IPS-20b (cell line): ENCODE data around the gene KIF11.
A peak's percentile ranks its signal among the peaks of the same experiment; 100 is the strongest.

Experiments
- H3K27ac ChIP-seq: one replicate; pipeline ENCODE4 v1.5.1; 2013; ENCODE audit warnings: low read length
- H3K27me3 ChIP-seq: 2 replicates; pipeline ENCODE4 v1.6.1; 2013; ENCODE audit warnings: mild to moderate bottlenecking, low read length, inconsistent platforms; ENCODE audit not compliant: insufficient read depth
- H3K36me3 ChIP-seq: 2 replicates; pipeline ENCODE4 v1.6.1; 2013; ENCODE audit warnings: low read depth, mild to moderate bottlenecking, inconsistent platforms, low read length, moderate library complexity; ENCODE audit not compliant: insufficient read depth
- H3K4me1 ChIP-seq: 2 replicates; pipeline ENCODE4 v1.6.1; 2013; ENCODE audit warnings: mild to moderate bottlenecking, control low read depth, inconsistent platforms, low read length, moderate library complexity; ENCODE audit not compliant: insufficient read depth
- H3K4me3 ChIP-seq: 2 replicates; pipeline ENCODE4 v1.5.1; 2013; ENCODE audit warnings: mild to moderate bottlenecking, low read length, inconsistent platforms
- H3K9ac ChIP-seq: 2 replicates; pipeline ENCODE4 v1.6.1; 2013; ENCODE audit warnings: low read depth, mild to moderate bottlenecking, inconsistent platforms, low read length, moderate library complexity
- H3K9me3 ChIP-seq: 2 replicates; pipeline ENCODE4 v1.6.1; 2013; ENCODE audit warnings: mild to moderate bottlenecking, low read depth, low read length, inconsistent platforms; ENCODE audit not compliant: insufficient read depth

The KIF11 gene

DNA sequence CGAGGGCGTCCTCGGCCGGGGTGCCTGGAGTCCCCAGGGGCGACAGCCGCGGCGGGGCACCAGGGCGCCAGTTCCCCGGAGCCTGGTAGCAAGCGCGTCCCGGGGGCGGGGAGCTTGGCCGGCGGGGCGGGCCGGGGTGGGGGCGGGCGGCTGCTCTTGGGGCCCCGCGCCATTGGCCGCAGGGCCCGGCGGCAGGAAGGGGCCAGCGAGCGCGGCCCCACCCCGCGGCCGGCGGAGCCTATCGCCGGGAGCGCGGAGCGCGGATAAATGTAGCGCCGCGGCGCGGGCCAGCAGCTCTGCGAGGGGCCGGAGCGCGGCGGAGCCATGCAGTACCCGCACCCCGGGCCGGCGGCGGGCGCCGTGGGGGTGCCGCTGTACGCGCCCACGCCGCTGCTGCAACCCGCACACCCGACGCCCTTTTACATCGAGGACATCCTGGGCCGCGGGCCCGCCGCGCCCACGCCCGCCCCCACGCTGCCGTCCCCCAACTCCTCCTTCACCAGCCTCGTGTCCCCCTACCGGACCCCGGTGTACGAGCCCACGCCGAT is 96.8 kb downstream of the KIF11 start, which contains the start of gene HHEX:
Gene HHEX, plus strand, starts transcription at position 293 of the 548 bp plus-strand sequence. Its CDS starts 32 bp downstream, at position 325.
- Histone ChIP-seq H3K27me3 (peaks cover 93% of the 10 kb centered on the region), H3K9ac (no peak within 1 kb of the TSS), H3K9me3 (no peaks in the 10 kb centered on the region), H3K4me3 (peak within 1 kb of the TSS; percentile 67), H3K27ac (no peak within 1 kb of the TSS), H3K36me3 (no peaks in the 10 kb centered on the region), H3K4me1 (peaks cover 16% of the 10 kb centered on the region; the same call in 1 of the 2 replicates)

DNA sequence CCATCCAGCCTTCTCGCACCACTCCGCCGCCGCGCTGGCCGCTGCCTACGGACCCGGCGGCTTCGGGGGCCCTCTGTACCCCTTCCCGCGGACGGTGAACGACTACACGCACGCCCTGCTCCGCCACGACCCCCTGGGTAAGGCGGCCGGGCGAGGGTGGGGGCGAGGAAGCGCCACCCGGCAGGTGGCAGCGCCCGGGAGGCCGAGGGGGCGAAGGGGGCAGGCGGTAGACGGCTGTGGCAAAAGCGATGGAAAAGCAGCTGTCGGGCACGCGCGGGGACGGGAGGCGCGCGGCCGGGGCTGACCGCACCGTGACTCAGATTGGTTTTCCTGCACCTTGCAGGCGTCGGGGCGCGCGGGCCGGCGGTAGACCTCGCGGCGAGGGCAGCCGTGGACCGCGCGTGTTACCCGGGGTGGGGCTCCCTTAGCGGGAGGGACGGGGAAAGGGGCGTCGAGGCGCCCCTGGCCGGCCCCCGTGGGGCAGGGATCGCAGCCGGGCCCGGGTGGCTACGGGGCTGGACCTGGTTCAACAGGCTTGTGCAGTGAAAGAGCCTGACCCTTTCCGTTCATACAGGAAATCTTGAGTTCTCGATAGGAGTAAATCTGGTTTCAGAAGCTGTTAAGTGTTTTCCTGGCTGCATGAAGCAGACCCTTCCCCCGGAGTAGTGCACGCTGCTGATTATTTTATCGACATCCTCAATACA is 97.4 kb downstream of the KIF11 start:
- Histone ChIP-seq H3K4me1 (peaks cover 16% of the 10 kb centered on the region; the same call in 1 of the 2 replicates), H3K27ac (no peak overlapping the region), H3K9me3 (no peaks in the 10 kb centered on the region), H3K27me3 (peaks cover 95% of the 10 kb centered on the region), H3K9ac (no peak overlapping the region), H3K4me3 (peak overlapping the region; percentile 67), H3K36me3 (no peaks in the 10 kb centered on the region)

DNA sequence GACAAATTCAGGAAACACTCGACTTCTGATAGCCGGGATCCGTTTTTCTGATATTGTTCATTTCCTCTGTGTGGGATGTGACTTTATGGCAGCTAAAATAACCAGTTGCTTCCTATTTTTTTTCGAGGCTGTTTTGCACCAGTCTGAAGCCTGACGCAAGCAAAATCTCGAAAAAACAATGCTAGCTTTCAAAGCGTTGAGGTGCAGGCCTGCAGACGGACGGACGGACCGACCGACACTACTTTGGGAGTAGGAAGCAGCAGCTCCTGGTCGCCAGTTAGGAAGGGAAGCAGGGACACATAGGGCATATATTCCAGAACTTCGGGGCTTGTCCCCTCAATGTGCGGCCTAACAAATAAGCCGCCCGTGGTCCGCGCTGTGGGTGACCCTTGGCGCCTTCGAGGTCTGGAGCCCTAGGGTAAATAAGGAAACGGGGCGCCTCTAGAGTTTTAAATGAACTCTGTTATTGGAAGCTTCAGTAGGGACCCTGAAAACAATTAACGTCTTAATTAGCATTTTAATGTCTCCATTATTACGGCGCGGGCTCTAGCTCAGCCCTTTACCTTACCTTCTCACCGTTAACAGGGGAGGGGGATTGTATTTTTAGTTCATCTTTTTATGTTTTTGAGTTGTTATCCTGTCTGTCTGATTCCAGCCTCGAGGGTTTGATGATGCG is 98.1 kb downstream of the KIF11 start:
- Histone ChIP-seq H3K4me1 (peaks cover 16% of the 10 kb centered on the region; the same call in 1 of the 2 replicates), H3K9ac (peak overlapping the region; percentile 12; the same call in 1 of the 2 replicates), H3K4me3 (peak overlapping the region; percentile 67), H3K27ac (no peak overlapping the region), H3K9me3 (no peaks in the 10 kb centered on the region), H3K27me3 (peaks cover 99% of the 10 kb centered on the region), H3K36me3 (no peaks in the 10 kb centered on the region)

DNA sequence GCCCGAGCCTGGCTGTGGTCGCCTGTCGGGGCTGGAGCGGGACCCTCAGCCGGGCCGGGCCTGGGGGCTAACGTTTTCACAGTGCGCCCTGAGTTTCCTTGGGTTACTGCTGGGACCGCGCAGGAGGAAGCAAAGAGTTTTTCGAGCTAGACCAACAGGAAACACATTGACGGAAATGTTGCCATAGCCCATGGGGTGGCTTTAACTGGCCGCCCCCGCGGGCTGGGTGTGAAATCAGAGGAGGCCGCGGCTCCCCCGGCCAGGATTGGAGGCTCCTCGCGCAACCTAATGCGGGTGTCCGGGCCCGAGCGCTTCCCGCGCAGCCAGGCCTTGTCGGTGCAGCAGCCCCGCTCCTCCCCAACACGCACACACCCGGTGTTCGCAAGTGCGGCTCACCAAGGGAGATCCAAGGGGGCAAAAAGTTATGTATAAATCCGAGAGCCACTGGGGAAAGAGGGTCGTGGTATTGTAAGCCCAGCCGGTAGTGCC is 98.7 kb downstream of the KIF11 start:
- Histone ChIP-seq H3K27ac (no peak overlapping the region), H3K36me3 (no peaks in the 10 kb centered on the region), H3K4me3 (peak overlapping the region; percentile 67), H3K27me3 (peaks cover 99% of the 10 kb centered on the region), H3K4me1 (peaks cover 16% of the 10 kb centered on the region; the same call in 1 of the 2 replicates), H3K9ac (peak overlapping the region; percentile 12; the same call in 1 of the 2 replicates), H3K9me3 (no peaks in the 10 kb centered on the region)

DNA sequence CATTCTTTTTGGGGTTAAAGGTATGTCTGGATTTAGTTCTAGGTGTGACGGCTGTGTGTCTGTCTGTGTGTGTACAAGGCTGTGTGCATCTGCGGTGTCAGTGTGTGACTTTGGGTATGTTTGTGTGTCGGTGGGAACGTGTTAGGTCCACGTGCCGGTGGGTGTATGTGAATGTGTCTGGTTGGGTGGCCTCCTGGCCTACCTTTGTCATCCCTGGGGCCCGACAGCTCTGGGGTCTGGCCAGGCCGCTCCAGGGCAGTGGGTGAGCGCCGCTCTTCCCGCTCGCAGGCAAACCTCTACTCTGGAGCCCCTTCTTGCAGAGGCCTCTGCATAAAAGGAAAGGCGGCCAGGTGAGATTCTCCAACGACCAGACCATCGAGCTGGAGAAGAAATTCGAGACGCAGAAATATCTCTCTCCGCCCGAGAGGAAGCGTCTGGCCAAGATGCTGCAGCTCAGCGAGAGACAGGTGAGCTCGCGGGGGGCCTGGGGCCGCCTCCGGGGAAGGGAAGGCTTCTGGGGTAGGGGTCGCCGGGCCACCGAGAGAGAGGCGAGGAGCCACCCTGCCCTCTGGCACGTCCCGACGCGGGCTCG is 99.2 kb downstream of the KIF11 start:
- H3K9me3 ChIP-seq: no peaks in the 10 kb centered on the region
- no peak overlapping the region; the same call in 1 of the 2 replicates for H3K9ac ChIP-seq
- peak overlapping the region; percentile 67 for H3K4me3 ChIP-seq
- H3K27ac ChIP-seq: no peak overlapping the region
- peaks cover 16% of the 10 kb centered on the region; the same call in 1 of the 2 replicates for H3K4me1 ChIP-seq
- no peaks in the 10 kb centered on the region for H3K36me3 ChIP-seq
- H3K27me3 ChIP-seq: peaks cover 99% of the 10 kb centered on the region

DNA sequence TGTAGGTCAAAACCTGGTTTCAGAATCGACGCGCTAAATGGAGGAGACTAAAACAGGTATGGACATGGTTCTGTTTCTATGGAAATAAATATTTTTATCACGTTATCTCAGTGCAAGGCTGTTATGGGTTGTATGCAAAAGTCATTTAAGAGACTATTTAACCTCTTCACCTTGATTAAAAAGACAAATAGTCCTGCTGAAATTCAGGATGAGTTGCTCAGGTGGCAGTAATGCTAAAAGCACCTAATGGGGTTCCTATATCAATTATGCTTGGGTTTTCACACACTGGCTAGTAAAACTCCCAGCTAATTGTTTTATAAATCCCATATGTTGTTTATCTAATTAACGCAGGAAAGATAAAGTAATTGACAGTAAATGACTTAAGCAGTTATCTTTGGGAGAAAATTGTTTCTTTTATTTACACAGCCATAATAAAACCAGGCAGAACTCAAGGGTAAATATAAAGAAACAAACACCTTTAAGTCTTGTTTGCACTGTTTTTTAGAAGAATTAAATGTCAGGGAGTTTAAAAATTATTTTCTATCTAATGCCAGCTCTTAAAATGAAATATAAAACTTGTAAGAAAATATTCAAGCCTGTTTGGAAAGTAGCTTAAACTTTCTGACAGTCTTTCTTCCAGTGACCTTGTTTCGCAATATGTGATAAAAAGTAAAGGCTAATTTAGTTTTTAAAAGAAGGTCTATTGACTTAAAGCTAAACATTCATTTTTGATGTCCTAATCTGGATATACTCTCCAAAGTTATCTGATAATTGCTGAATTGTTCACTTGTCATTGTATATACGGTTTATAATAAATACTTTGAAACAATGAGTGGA is 100.0 kb downstream of the KIF11 start:
- peaks cover 99% of the 10 kb centered on the region for H3K27me3 ChIP-seq

DNA sequence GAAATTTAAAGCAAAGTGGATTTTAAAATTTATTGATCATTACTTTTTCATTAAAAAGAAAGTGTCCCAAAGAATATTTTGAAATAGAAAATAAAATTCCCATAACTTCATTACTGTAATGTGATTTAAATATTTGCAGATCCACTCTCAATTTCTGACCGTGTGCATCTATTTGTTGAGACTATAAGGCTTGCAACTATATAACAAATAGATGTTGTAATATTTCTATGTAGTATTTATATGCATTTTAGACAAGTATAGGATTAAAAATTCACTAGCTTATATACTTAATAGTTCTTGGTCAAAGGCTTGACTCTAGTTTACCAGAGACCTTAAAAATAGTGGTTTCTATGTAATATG is 100.6 kb downstream of the KIF11 start:
- no peak overlapping the region for H3K4me3 ChIP-seq
- no peaks in the 10 kb centered on the region for H3K36me3 ChIP-seq
- no peak overlapping the region for H3K9ac ChIP-seq
- no peak overlapping the region for H3K27ac ChIP-seq
- peaks cover 16% of the 10 kb centered on the region; the same call in 1 of the 2 replicates for H3K4me1 ChIP-seq
- peaks cover 99% of the 10 kb centered on the region for H3K27me3 ChIP-seq
- H3K9me3 ChIP-seq: no peaks in the 10 kb centered on the region

More for the DNA sequence above, 100.0 kb downstream of the KIF11 start:
- Histone ChIP-seq H3K4me3 (peak overlapping the region; percentile 67), H3K27ac (no peak overlapping the region), H3K4me1 (peaks cover 16% of the 10 kb centered on the region; the same call in 1 of the 2 replicates), H3K9me3 (no peaks in the 10 kb centered on the region), H3K9ac (no peak overlapping the region), H3K36me3 (no peaks in the 10 kb centered on the region)

DNA sequence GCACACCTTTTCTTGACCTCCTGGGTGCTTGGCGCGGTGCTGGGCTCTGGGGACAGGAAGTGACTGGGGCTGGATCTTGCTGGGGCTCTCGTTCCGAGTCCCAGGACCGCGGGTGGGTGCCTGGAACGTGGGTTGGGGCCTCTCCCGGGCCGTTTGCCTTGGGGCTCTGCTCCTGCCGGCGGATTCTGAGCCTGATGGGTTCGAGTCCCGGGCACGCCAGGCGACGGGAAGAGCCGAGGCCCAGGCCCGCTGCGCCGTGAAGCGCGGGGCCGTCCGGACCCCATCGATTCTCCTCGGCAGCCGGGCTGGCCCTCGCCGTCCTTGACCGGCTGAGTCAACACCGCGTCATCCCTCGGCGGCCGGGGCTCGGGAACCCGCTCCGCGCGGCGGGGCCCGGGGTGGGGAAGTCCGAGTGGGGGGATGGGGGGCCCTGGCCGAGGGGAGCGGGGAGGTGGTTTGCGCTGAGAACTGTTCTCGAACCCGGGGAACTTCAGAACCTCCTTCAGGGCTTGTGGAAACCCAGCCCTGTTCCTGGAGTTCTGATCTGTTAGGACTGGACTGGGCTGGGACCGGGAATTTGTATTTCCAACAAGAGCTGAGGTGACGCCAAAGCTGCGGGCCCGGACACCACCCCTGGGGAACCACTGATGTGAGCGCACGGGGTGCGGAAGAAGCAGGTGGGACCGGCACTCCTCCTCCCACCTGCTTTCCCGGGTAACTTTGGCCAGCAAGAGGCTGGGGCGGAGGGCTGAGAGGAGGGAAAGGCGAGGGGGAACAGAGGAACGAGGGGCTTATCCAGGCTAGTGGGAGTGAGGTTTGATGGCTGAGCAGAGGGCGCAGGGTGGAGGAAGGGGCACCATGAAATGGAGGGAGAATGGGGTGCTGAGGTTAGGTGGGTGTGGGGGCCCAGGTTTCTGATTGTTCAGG is 103.0 kb downstream of the KIF11 start:
- Histone ChIP-seq H3K27me3 (peaks cover 100% of the 10 kb centered on the region), H3K9me3 (no peaks in the 10 kb centered on the region), H3K9ac (0 out of 2 replicates have a peak overlapping the region, but pooled peaks have one; percentile 7), H3K27ac (no peak overlapping the region), H3K36me3 (no peaks in the 10 kb centered on the region), H3K4me1 (peaks cover 12% of the 10 kb centered on the region; the same call in 1 of the 2 replicates), H3K4me3 (peak overlapping the region; percentile 63)

DNA sequence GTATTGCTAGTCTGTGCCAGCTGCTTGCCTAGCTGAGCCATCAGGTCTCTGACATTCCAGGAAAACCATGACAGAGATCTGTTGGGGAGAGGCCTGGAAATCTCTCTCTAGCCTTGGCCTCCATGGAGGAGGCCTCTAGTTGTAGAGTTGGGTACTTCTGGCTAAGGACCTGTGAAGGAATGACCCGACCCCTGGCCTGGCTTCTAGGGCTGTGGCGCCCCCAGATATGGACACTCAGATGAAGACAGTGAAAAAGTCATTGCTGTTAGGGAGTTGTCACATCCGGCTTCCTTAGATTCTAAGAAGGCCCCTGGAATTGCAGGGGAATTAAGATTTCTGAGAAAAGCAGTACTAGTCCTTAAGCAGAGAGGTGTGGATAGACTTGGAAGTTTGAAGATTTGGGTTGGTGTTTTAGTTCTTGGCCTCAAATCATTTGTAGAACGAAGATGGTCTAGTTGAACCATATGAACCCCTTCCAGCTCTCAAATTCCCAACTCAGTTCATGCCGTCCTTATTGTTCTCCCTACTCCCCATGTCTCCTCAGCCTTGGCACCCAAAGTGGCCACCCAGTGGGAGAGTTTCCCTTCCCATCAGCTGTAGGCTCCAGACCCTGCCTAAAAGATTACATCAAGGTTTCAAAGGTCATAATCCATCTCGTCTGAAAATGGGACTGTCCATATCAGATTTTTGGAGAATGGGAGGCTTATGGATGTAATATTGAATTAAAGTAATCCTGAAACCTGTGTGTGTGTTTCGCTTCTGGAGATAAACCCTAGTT is 103.9 kb downstream of the KIF11 start:
- Histone ChIP-seq H3K27me3 (peaks cover 100% of the 10 kb centered on the region), H3K9ac (no peak overlapping the region), H3K4me1 (peaks cover 12% of the 10 kb centered on the region; the same call in 1 of the 2 replicates), H3K4me3 (peak overlapping the region; percentile 63; the same call in 1 of the 2 replicates), H3K36me3 (no peaks in the 10 kb centered on the region), H3K27ac (no peak overlapping the region), H3K9me3 (no peaks in the 10 kb centered on the region)
